ENCODE data around the gene NTM.
"Not testable (repeated sequence)": the region's sequence is repeated elsewhere in the genome, so short reads cannot be mapped to it uniquely, and the experiment has no call there.

The NTM gene

GRCh38 chr11:132357811-132358572 lies 987.6 kb downstream of the NTM start:
- DNase-seq (ENCODE audit: low read depth): no peak

GRCh38 chr11:132358573-132358953 lies 988.1 kb downstream of the NTM start:
- no peak for DNase-seq (ENCODE audit: low read depth)

GRCh38 chr11:132361011-132361550 lies 990.7 kb downstream of the NTM start:
- no peak for DNase-seq (ENCODE audit: low read depth)

GRCh38 chr11:132365650-132366049 lies 995.2 kb downstream of the NTM start:
- DNase-seq (ENCODE audit: low read depth): no peak

GRCh38 chr11:132367293-132367692 lies 996.9 kb downstream of the NTM start:
- DNase-seq (ENCODE audit: low read depth): no peak

GRCh38 chr11:132370114-132370513 lies 999.7 kb downstream of the NTM start:
- DNase-seq (ENCODE audit: low read depth): not testable (repeated sequence)

- DNase-seq (ENCODE audit: low read depth): no peak
Observed at GRCh38 chr11:132373405-132374143, 1003.2 kb downstream of the NTM start.

GRCh38 chr11:132379540-132379939 lies 1009.1 kb downstream of the NTM start:
- DNase-seq (ENCODE audit: low read depth): no peak

Data from amniotic epithelial cell (primary cell).